ENCODE measurements around the gene HM13.
A peak's percentile ranks its signal among the peaks of the same experiment; 100 is the strongest.
"Not testable (repeated sequence)": the region's sequence is repeated elsewhere in the genome, so short reads cannot be mapped to it uniquely, and the experiment has no call there.

The HM13 gene

DNA sequence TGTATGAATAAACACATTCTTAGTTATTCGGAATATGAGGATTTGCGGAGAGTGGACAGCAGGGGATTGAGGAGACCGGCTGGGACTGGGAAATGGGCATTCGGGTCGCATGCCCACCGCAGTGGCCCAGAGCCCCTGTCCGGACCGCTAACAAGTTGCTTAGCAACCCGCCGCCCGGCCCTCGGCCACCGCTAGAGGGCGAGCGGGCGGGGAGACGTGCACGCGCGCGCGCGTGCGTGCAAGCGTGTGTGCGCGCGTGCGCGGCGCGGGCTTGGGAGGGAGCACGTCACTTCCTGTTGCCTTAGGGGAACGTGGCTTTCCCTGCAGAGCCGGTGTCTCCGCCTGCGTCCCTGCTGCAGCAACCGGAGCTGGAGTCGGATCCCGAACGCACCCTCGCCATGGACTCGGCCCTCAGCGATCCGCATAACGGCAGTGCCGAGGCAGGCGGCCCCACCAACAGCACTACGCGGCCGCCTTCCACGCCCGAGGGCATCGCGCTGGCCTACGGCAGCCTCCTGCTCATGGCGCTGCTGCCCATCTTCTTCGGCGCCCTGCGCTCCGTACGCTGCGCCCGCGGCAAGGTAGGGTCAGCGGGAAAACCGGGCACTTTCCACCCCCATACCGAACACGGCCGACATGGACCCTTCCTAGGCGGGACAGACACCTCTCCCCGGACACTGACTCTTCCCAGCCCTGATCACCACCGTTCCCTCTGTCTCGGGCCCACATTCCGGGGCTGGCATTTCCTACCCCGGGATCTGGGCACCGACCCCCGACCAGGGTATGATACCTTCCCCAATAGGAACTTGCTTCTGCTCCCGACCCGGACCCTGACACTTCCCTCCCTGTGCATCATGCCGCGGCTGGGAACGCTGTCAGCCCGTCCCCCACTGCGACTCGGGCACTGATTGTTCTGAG lies at the start of gene HM13:
Gene HM13 (plus strand): TSS at position 289 of the 918 bp plus-strand sequence. CDS start 110 bp downstream, at position 399.
- DNase-seq (ENCODE audit: insufficient read length, low spot score) (peak; percentile 96), FAIRE-seq (no peak)
- TF ChIP-seq, protein P1, sequence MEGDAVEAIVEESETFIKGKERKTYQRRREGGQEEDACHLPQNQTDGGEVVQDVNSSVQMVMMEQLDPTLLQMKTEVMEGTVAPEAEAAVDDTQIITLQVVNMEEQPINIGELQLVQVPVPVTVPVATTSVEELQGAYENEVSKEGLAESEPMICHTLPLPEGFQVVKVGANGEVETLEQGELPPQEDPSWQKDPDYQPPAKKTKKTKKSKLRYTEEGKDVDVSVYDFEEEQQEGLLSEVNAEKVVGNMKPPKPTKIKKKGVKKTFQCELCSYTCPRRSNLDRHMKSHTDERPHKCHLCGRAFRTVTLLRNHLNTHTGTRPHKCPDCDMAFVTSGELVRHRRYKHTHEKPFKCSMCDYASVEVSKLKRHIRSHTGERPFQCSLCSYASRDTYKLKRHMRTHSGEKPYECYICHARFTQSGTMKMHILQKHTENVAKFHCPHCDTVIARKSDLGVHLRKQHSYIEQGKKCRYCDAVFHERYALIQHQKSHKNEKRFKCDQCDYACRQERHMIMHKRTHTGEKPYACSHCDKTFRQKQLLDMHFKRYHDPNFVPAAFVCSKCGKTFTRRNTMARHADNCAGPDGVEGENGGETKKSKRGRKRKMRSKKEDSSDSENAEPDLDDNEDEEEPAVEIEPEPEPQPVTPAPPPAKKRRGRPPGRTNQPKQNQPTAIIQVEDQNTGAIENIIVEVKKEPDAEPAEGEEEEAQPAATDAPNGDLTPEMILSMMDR (IDR thresholded peaks at IDR 0.05; ENCODE audit: insufficient read depth, missing control alignments), result peak; percentile 67

DNA sequence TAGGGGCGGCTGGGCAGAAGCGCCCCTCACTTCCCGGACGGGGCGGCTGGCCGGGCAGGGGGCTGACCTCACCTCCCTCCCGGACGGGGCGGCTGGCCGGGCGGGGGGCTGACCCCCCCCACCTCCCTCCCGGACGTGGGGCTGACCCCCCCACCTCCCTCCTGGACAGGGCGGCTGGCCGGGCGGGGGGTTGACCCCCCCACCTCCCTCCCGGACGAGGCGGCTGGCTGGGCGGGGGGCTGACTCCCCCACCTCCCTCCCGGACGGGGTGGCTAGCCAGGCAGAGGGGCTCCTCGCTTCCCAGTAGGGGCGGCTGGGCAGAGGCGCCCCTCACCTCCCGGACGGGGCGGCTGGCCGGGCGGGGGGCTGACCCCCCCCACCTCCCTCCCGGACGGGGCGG lies 43.3 kb upstream of the HM13 start:
- FAIRE-seq; DNase-seq (ENCODE audit: insufficient read length, low spot score): not testable (repeated sequence)

DNA sequence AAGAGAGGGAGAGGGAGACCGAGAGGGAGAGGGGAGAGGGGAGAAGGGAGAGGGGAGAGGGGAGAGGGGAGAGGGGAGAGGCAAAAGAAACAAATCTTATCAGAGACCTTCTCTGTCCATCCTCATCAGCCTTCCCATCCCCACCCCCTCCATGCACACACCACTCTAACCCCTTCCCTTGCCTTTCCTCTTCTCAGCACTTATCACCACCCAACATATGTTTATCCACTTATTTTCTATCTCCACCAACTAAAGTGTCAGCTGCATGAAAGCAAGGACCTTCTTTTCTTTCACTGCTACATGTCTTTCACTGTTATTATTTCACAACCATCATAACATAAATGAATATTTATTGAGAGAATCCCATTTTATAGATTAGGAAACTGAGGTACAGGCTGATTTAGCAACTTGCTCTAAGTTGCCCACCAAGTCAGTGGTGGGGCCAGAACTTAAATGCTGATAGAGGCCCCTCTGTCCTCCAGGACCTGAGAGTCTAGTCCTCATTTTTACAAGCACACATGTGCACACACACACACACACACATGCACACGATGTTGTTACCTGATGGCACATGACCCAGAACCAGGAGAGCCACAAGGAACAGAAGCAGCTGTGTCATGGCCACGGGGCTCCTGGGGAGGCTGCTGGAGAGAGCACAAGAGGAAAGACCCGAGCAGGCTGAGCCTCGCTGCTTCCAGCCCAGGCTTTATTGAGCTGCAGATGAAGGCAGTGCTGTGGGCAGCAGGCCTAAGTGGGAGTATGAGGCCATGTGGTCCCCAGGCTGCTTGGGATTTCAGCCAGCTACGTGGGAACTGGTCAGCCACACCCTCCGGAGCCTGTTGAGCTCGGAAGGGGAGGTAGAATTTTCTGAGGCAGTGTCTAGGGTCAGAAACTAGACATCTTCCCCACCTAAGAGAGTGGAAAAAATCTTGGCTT lies 41.6 kb upstream of the HM13 start:
- FAIRE-seq, result no peak
- TF ChIP-seq, protein P1 (IDR thresholded peaks at IDR 0.05; ENCODE audit: insufficient read depth, missing control alignments), result no peak
- DNase-seq (ENCODE audit: insufficient read length, low spot score), result no peak

DNA sequence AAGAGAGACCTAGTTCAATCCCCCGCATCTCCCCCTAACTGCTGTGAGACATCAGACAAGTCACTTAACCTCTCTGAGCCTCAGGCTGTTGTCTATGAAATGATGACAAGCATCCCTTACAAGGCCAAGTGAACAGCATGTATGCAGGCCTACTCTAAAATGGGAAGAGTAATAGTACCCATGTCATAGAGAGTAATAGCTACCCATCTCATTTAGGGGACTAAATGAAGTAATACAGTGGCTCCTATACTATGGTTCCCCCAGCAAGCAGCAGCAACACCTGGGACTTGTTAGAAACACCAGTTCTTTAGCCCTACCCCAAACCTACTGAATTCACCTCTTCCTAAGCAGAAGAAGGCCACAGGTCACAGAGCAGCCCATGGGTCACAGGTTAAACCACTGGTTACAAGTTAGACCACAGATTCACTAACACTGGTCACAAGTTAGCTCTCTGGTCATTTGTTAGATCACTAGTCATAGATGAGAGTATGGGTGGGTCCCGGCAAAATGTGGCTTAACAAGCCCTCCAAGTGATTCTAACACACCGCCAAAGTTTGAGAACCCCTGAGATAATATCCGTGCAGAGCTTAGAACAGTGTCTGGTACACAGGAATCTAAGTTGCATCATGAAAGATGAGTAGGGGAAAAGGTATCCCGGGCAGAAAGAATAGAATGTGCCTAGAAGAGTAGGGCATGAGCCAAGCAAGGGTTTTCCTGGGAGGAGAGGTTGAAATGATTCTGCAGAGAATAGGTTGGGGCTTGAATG lies 40.7 kb upstream of the HM13 start:
- DNase-seq (ENCODE audit: insufficient read length, low spot score) (no peak), FAIRE-seq (no peak)
- TF ChIP-seq, protein P1 (IDR thresholded peaks at IDR 0.05; ENCODE audit: insufficient read depth, missing control alignments), result no peak

DNA sequence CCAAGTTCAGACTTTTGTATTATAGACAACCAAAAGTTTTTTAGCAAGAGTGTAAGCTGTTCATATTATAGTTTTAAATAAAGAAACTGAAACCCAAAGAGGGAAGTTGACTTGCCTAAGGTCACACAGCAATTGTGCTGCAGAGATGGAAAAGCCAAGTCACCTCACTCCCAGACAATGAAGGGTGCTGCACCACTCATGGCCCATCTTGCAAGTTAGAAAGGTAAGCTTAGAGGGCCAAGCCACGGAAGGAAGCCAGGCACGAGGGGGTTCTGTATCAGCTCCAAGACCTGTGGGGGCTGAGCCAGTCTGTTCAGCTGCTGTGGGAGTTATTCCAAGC lies 40.2 kb upstream of the HM13 start:
- no peak for FAIRE-seq
- TF ChIP-seq, protein P1 (IDR thresholded peaks at IDR 0.05; ENCODE audit: insufficient read depth, missing control alignments), result no peak
- DNase-seq (ENCODE audit: insufficient read length, low spot score), result no peak

GRCh38 chr20:31474758-31475427 lies 39.3 kb upstream of the HM13 start, which contains the start of the genes DEFB124 and REM1:
TSS of gene DEFB124 (minus strand) at chr20:31475127. CDS start at chr20:31473013, 2,114 bp downstream.
TSS of gene REM1 (plus strand) at chr20:31475288. CDS start at chr20:31476446, 1,158 bp downstream.
- no peak for DNase-seq (ENCODE audit: insufficient read length, low spot score)
- TF ChIP-seq, protein P1 (IDR thresholded peaks at IDR 0.05; ENCODE audit: insufficient read depth, missing control alignments), result no peak
- no peak for FAIRE-seq
